MM.1S (cell line): ENCODE data around the gene NPIPA1.
"Not testable (repeated sequence)": the region's sequence is repeated elsewhere in the genome, so short reads cannot be mapped to it uniquely, and the experiment has no call there.

Source experiments
- CTCF ChIP-seq: fragments of 300-600 bp; sonication (generic); IDR thresholded peaks from 2 replicates; pipeline ENCODE4 v1.5.1; 2016; ENCODE audit warnings: antibody characterized with exemption, low read length, mixed read lengths
- EZH2phosphoT487 ChIP-seq: fragments of 300-600 bp; sonication (generic); IDR thresholded peaks from 2 replicates; pipeline ENCODE4 v1.6.1; 2018; ENCODE audit warnings: antibody characterized with exemption, low read length

- not testable (repeated sequence) for TF ChIP-seq CTCF, EZH2phosphoT487
Observed at GRCh38 chr16:14918504-14918903, 18.7 kb upstream of the NPIPA1 start.
